H9 (cell line): Measurements from ENCODE around the gene EIF5A. TPM values are rescaled to one million over a fixed set of nuclear protein-coding genes. Genes with fewer than 3 reads are reported as not detected.

Source experiments
- DNase-seq: peaks from one replicate; pipeline ENCODE4 v3.0.0-alpha.2; 2017
- H2AFZ ChIP-seq: one replicate; pipeline ENCODE4 v1.6.1; 2013; ENCODE audit warnings: mild to moderate bottlenecking, low read length, control low read depth, moderate library complexity
- H2AK5ac ChIP-seq: 2 replicates; pipeline ENCODE4 v1.6.1; 2013; ENCODE audit warnings: low read length, control low read depth, mixed read lengths; ENCODE audit not compliant: insufficient read length
- H2BK120ac ChIP-seq: one replicate; pipeline ENCODE4 v1.6.1; 2013; ENCODE audit warnings: low read depth, mild to moderate bottlenecking, low read length, control low read depth, inconsistent platforms; ENCODE audit not compliant: poor library complexity, severe bottlenecking
- H2BK12ac ChIP-seq: 2 replicates; pipeline ENCODE4 v1.6.1; 2013; ENCODE audit warnings: low read length, control low read depth, mixed read lengths, low read depth; ENCODE audit not compliant: insufficient read length
- H2BK15ac ChIP-seq: 2 replicates; pipeline ENCODE4 v1.6.1; 2013; ENCODE audit warnings: low read depth, low read length, control low read depth
- H2BK20ac ChIP-seq: one replicate; pipeline ENCODE4 v1.6.1; 2013; ENCODE audit warnings: low read depth, mild to moderate bottlenecking, low read length, control low read depth, inconsistent platforms; ENCODE audit not compliant: poor library complexity, severe bottlenecking
- H2BK5ac ChIP-seq: 2 replicates; pipeline ENCODE4 v1.6.1; 2013; ENCODE audit warnings: low read length, control low read depth, mixed read lengths; ENCODE audit not compliant: insufficient read length
- H3K14ac ChIP-seq: 2 replicates; pipeline ENCODE4 v1.6.1; 2013; ENCODE audit warnings: low read length, control low read depth; ENCODE audit not compliant: insufficient read depth
- H3K18ac ChIP-seq: 2 replicates; pipeline ENCODE4 v1.6.1; 2013; ENCODE audit warnings: low read depth, mild to moderate bottlenecking, mixed read lengths, low read length, control low read depth; ENCODE audit not compliant: insufficient read length
- H3K23ac ChIP-seq: 2 replicates; pipeline ENCODE4 v1.6.1; 2013; ENCODE audit warnings: low read length, control low read depth, mixed read lengths, low read depth; ENCODE audit not compliant: insufficient read length
- H3K23me2 ChIP-seq: 2 replicates; pipeline ENCODE4 v1.6.1; 2013; ENCODE audit warnings: low read depth, mild to moderate bottlenecking, mixed read lengths, low read length, control low read depth; ENCODE audit not compliant: insufficient read length, poor library complexity, severe bottlenecking
- H3K27ac ChIP-seq: 2 replicates; pipeline ENCODE4 v1.5.1; 2013; ENCODE audit warnings: low read length, control low read depth, mixed read lengths, low read depth; ENCODE audit not compliant: insufficient read length
- H3K27me3 ChIP-seq: 2 replicates; pipeline ENCODE4 v1.6.1; 2013; ENCODE audit warnings: low read length, control low read depth, inconsistent platforms; ENCODE audit not compliant: insufficient read depth
- H3K4ac ChIP-seq: 2 replicates; pipeline ENCODE4 v1.6.1; 2013; ENCODE audit warnings: low read depth, mild to moderate bottlenecking, control low read depth, inconsistent platforms, low read length, moderate library complexity
- H3K4me1 ChIP-seq: 2 replicates; pipeline ENCODE4 v1.6.1; 2013; ENCODE audit warnings: low read length, control low read depth, inconsistent platforms; ENCODE audit not compliant: insufficient read depth
- H3K4me2 ChIP-seq: 2 replicates; pipeline ENCODE4 v1.6.1; 2013; ENCODE audit warnings: low read length, control low read depth, mixed read lengths; ENCODE audit not compliant: insufficient read length, insufficient read depth
- H3K56ac ChIP-seq: 2 replicates; pipeline ENCODE4 v1.6.1; 2013; ENCODE audit warnings: low read depth, mild to moderate bottlenecking, mixed read lengths, low read length, control low read depth; ENCODE audit not compliant: insufficient read length
- H3K79me1 ChIP-seq: 2 replicates; pipeline ENCODE4 v1.6.1; 2013; ENCODE audit warnings: low read depth, mild to moderate bottlenecking, moderate library complexity, low read length, control low read depth, inconsistent platforms; ENCODE audit not compliant: insufficient read depth, poor library complexity, severe bottlenecking
- H3K79me2 ChIP-seq: 2 replicates; pipeline ENCODE4 v1.6.1; 2013; ENCODE audit warnings: low read length, control low read depth, inconsistent platforms; ENCODE audit not compliant: insufficient read depth
- H3K9ac ChIP-seq: 2 replicates; pipeline ENCODE4 v1.6.1; 2013; ENCODE audit warnings: low read length, control low read depth, mixed read lengths; ENCODE audit not compliant: insufficient read length; ENCODE audit errors: extremely low read depth
- H3K9me3 ChIP-seq: one replicate; pipeline ENCODE4 v1.6.1; 2013; ENCODE audit warnings: low read depth, low read length, inconsistent platforms; ENCODE audit not compliant: control insufficient read depth
- H3T11ph ChIP-seq: one replicate; pipeline ENCODE4 v1.6.1; 2013; ENCODE audit warnings: mild to moderate bottlenecking, low read length, control low read depth, inconsistent platforms
- H4K20me1 ChIP-seq: one replicate; pipeline ENCODE4 v1.6.1; 2013; ENCODE audit not compliant: control insufficient read depth, insufficient read length, insufficient read depth
- H4K5ac ChIP-seq: 2 replicates; pipeline ENCODE4 v1.6.1; 2013; ENCODE audit warnings: low read depth, mild to moderate bottlenecking, mixed read lengths, low read length, control low read depth; ENCODE audit not compliant: insufficient read length
- H4K8ac ChIP-seq: replicated peaks from 2 replicates; pipeline ENCODE4 v1.6.1; 2013; ENCODE audit warnings: low read length, control low read depth, mixed read lengths, low read depth; ENCODE audit not compliant: insufficient read length
- H4K91ac ChIP-seq: 2 replicates; pipeline ENCODE4 v1.6.1; 2013; ENCODE audit warnings: low read depth, mild to moderate bottlenecking, moderate library complexity, mixed read lengths, low read length, control low read depth; ENCODE audit not compliant: insufficient read length
- H3K27ac Mint-ChIP-seq, 3 experiments: 2 replicates in 2 of 3; 3 replicates in 1 of 3; pipeline ENCODE4 v1.8.0; 2020 to 2021; ENCODE audit warnings: mixed read lengths in 3 of 3, mild to moderate bottlenecking in 1 of 3, moderate library complexity in 1 of 3
- H3K27me3 Mint-ChIP-seq: 2 replicates; pipeline ENCODE4 v1.8.0; 2021; ENCODE audit warnings: low read depth, mild to moderate bottlenecking, moderate library complexity, mixed read lengths
- H3K36me3 Mint-ChIP-seq, 3 experiments: 2 replicates in 2 of 3; 3 replicates in 1 of 3; pipeline ENCODE4 v1.8.0; 2020 to 2021; ENCODE audit warnings: low read depth in 3 of 3, mixed read lengths in 3 of 3; ENCODE audit not compliant: insufficient read depth in 1 of 3
- H3K4me1 Mint-ChIP-seq, 2 experiments: 2 replicates each; pipeline ENCODE4 v1.8.0; 2020; ENCODE audit warnings: mixed read lengths in 2 of 2
- H3K4me3 Mint-ChIP-seq, 2 experiments: 2 replicates in 1 of 2; 3 replicates in 1 of 2; pipeline ENCODE4 v1.8.0; 2020 to 2021; ENCODE audit warnings: mild to moderate bottlenecking in 2 of 2, mixed read lengths in 2 of 2, moderate library complexity in 1 of 2
- H3K9me3 Mint-ChIP-seq, 2 experiments: 2 replicates in 1 of 2; 3 replicates in 1 of 2; pipeline ENCODE4 v1.8.0; 2020; ENCODE audit warnings: mild to moderate bottlenecking in 2 of 2, mixed read lengths in 2 of 2, moderate library complexity in 1 of 2
- CTCF ChIP-seq: fragments of 200-600 bp; sonication (generic); conservative IDR thresholded peaks from 3 replicates; pipeline ENCODE4 v1.8.0; 2021; ENCODE audit warnings: antibody characterized with exemption, mild to moderate bottlenecking
- WGBS: extraction: QIAGEN DNeasy Blood & Tissue Kit; methylation state at CpG from one replicate; pipeline ENCODE4 v1.1.7; 2013; ENCODE audit warnings: missing lambda C conversion rate, low lambda C conversion rate, mixed read lengths; ENCODE audit not compliant: insufficient read length; ENCODE audit errors: extremely low coverage; 5-methylcytosine and 5-hydroxymethylcytosine counted together
- total RNA-seq: library from RNA; stranded (reverse); gene quantifications from 2 replicates; pipeline ENCODE4 v1.2.1, GENCODE V29; 2021

Gene EIF5A
- total RNA-seq, 1 experiment from 2014 or later, result 978 TPM

GRCh38 chr17:7323731-7324437 is 16.5 kb downstream of the EIF5A start:
- Histone ChIP-seq H4K91ac (no peak overlapping the region), H2AFZ (no peak overlapping the region), H3K4me2 (no peak overlapping the region), H3K56ac (no peak overlapping the region), H3T11ph (no peak overlapping the region), H3K18ac (no peak overlapping the region), H4K20me1 (no peaks in the 10 kb centered on the region), H4K5ac (no peak overlapping the region), H2BK5ac (no peak overlapping the region), H2AK5ac (no peak overlapping the region), H3K23ac (no peak overlapping the region), H3K79me1 (no peaks in the 10 kb centered on the region), H2BK15ac (no peak overlapping the region), H3K14ac (no peak overlapping the region), H2BK20ac (no peak overlapping the region), H2BK12ac (no peak overlapping the region), H4K8ac (no peak overlapping the region), H3K27me3 (no peaks in the 10 kb centered on the region), H3K4me1 (no peaks in the 10 kb centered on the region), H3K4ac (no peak overlapping the region), H3K9ac (no peak overlapping the region), H3K23me2 (peaks cover 5% of the 10 kb centered on the region), H3K9me3 (no peaks in the 10 kb centered on the region), H2BK120ac (no peak overlapping the region), H3K27ac (no peak overlapping the region), H3K79me2 (peaks cover 2% of the 10 kb centered on the region; the same call in 1 of the 2 replicates)
- no peaks in the 10 kb centered on the region for H3K27me3 Mint-ChIP-seq
- peaks cover 36 to 73% (median 68%) of the 10 kb centered on the region in 3 experiments; a peak in 6 of 7 replicates for H3K36me3 Mint-ChIP-seq
- H3K4me1 Mint-ChIP-seq, result peaks cover 11% of the 10 kb centered on the region in 2 experiments
- peak overlapping the region in 1 of 2 experiments; percentile 48; a peak in 1 of 5 replicates for H3K4me3 Mint-ChIP-seq
- peak overlapping the region in 1 of 3 experiments; percentile 70; a peak in 1 of 7 replicates for H3K27ac Mint-ChIP-seq
- no CpG with 5 or more reads among the region's 39 CpGs for WGBS
- H3K9me3 Mint-ChIP-seq, result no peaks in the 10 kb centered on the region
- peak; percentile 90 for DNase-seq
- peak; percentile 97 for TF ChIP-seq CTCF
